Aortic smooth muscle cell (primary cell): Measurements from ENCODE around the gene NUCB1. TPM values are rescaled to one million over a fixed set of nuclear protein-coding genes. Genes with fewer than 3 reads are reported as not detected.

Source experiments
- total RNA-seq: library from RNA; depleted of rRNA; stranded (reverse); fragments of >200 nt; gene quantifications from 2 replicates; pipeline ENCODE4 v1.2.3, GENCODE V29; 2014

Gene NUCB1
- 169 and 221 TPM in 2 replicates for total RNA-seq

GRCh38 chr19:48899781-48900476, at the start of gene NUCB1:
Gene NUCB1 (plus strand): TSS chr19:48900312. CDS start chr19:48900797, 485 bp downstream.

GRCh38 chr19:48868114-48868886, 31.8 kb upstream of the NUCB1 start, which contains the start of gene PLEKHA4:
Gene PLEKHA4 (minus strand): TSS chr19:48868617. CDS start chr19:48867620, 997 bp downstream.

GRCh38 chr19:48872182-48872883, 27.8 kb upstream of the NUCB1 start, which contains the start of gene PPP1R15A:
Gene PPP1R15A (plus strand): TSS chr19:48872421. CDS start chr19:48873234, 813 bp downstream.

GRCh38 chr19:48933382-48933932, 33.3 kb downstream of the NUCB1 start, which contains the start of gene DHDH:
Gene DHDH (plus strand): TSS chr19:48933699. CDS start chr19:48933722, 23 bp downstream.

GRCh38 chr19:48954595-48955307, 54.6 kb downstream of the NUCB1 start, which contains the start of gene BAX:
Gene BAX (plus strand): TSS chr19:48954875. CDS start chr19:48954929, 54 bp downstream.

GRCh38 chr19:48965040-48965805, 65.1 kb downstream of the NUCB1 start, which contains the start of gene FTL:
Gene FTL (plus strand): TSS chr19:48965309. CDS start chr19:48965508, 199 bp downstream.

Other genes with a start within 250 kb of the NUCB1 start
- under 0.01 and 0.06 TPM in 2 replicates for gene NTN5, start 227.3 kb upstream of the NUCB1 start, total RNA-seq
- gene FUT2, start 204.3 kb upstream of the NUCB1 start, total RNA-seq = not detected in 2 replicates
- 0.50 and 0.53 TPM in 2 replicates for gene MAMSTR, start 180.6 kb upstream of the NUCB1 start, total RNA-seq
- 1.1 and 2.1 TPM in 2 replicates for gene RASIP1, start 159.7 kb upstream of the NUCB1 start, total RNA-seq
- not detected in 2 replicates for gene IZUMO1, start 153.4 kb upstream of the NUCB1 start, total RNA-seq
- 0.25 and 0.26 TPM in 2 replicates for gene FUT1, start 147.7 kb upstream of the NUCB1 start, total RNA-seq
- not detected in 2 replicates for gene FGF21, start 144.8 kb upstream of the NUCB1 start, total RNA-seq
- gene BCAT2, start 89.3 kb upstream of the NUCB1 start, total RNA-seq = 25.0 and 27.4 TPM in 2 replicates
- 1.2 and 4.5 TPM in 2 replicates for gene HSD17B14, start 63.8 kb upstream of the NUCB1 start, total RNA-seq
- 17.2 and 18.3 TPM in 2 replicates for gene PLEKHA4, start 31.7 kb upstream of the NUCB1 start, total RNA-seq
- gene PPP1R15A, start 27.9 kb upstream of the NUCB1 start, total RNA-seq = 57.1 and 97.7 TPM in 2 replicates
- gene TULP2, start 1.6 kb upstream of the NUCB1 start, total RNA-seq = under 0.01 TPM in 1 of 2 replicates, not detected in the other
- gene DHDH, start 33.4 kb downstream of the NUCB1 start, total RNA-seq = 0.12 TPM in 1 of 2 replicates, not detected in the other
- gene BAX, start 54.6 kb downstream of the NUCB1 start, total RNA-seq = 48.5 and 68.4 TPM in 2 replicates
- 2,006 and 2,638 TPM in 2 replicates for gene FTL, start 65.0 kb downstream of the NUCB1 start, total RNA-seq
- 32.5 and 37.1 TPM in 2 replicates for gene GYS1, start 93.0 kb downstream of the NUCB1 start, total RNA-seq
- 190 and 270 TPM in 2 replicates for gene RUVBL2, start 93.6 kb downstream of the NUCB1 start, total RNA-seq
- gene LHB, start 116.8 kb downstream of the NUCB1 start, total RNA-seq = not detected in 2 replicates
- not detected in 2 replicates for gene CGB3, start 124.0 kb downstream of the NUCB1 start, total RNA-seq
- not detected in 2 replicates for gene CGB2, start 131.6 kb downstream of the NUCB1 start, total RNA-seq
- gene CGB1, start 136.6 kb downstream of the NUCB1 start, total RNA-seq = not detected in 2 replicates
- gene CGB5, start 143.5 kb downstream of the NUCB1 start, total RNA-seq = not detected in 2 replicates
- not detected in 2 replicates for gene CGB8, start 148.8 kb downstream of the NUCB1 start, total RNA-seq
- gene CGB7, start 157.4 kb downstream of the NUCB1 start, total RNA-seq = not detected in 2 replicates
- gene NTF4, start 164.5 kb downstream of the NUCB1 start, total RNA-seq = not detected in 2 replicates
- gene KCNA7, start 172.4 kb downstream of the NUCB1 start, total RNA-seq = not detected in 2 replicates
- 143 and 151 TPM in 2 replicates for gene SNRNP70, start 185.1 kb downstream of the NUCB1 start, total RNA-seq
- 13.0 and 15.6 TPM in 2 replicates for gene LIN7B, start 214.1 kb downstream of the NUCB1 start, total RNA-seq
- gene C19orf73, start 218.8 kb downstream of the NUCB1 start, total RNA-seq = 1.1 and 1.2 TPM in 2 replicates
- gene PPFIA3, start 219.2 kb downstream of the NUCB1 start, total RNA-seq = 1.8 and 2.1 TPM in 2 replicates